ENCODE results near the gene PPIG. TPM values are rescaled to one million over a fixed set of nuclear protein-coding genes. Genes with fewer than 3 reads are reported as not detected.

Gene PPIG
- total and polyA plus RNA-seq, 4 donors: 15.2 to 49.3 (median 24.2) TPM

DNA sequence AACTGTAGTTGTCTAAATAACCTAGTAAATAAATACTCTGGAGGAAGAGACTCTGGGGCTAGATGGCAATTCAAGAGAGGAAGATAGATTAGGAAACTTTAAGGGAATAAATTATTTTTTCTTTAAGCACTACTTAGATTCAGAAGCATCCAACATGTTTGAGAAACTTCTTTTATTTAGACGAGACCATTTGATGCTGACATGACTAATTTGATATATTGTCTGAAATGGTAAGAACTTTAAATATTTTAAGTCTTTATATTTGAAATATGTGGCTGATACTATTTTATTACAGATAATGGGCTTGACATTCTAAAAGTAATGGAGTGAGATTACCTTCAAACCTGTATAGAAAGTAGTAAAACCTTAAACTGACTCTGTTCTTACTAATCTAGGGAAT lies 36.4 kb downstream of the PPIG start (continued):
- TF ChIP-seq, protein P1, sequence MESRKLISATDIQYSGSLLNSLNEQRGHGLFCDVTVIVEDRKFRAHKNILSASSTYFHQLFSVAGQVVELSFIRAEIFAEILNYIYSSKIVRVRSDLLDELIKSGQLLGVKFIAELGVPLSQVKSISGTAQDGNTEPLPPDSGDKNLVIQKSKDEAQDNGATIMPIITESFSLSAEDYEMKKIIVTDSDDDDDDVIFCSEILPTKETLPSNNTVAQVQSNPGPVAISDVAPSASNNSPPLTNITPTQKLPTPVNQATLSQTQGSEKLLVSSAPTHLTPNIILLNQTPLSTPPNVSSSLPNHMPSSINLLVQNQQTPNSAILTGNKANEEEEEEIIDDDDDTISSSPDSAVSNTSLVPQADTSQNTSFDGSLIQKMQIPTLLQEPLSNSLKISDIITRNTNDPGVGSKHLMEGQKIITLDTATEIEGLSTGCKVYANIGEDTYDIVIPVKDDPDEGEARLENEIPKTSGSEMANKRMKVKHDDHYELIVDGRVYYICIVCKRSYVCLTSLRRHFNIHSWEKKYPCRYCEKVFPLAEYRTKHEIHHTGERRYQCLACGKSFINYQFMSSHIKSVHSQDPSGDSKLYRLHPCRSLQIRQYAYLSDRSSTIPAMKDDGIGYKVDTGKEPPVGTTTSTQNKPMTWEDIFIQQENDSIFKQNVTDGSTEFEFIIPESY (IDR thresholded peaks at IDR 0.05): no peak
- no peak for TF ChIP-seq NR2F2 (IDR thresholded peaks at IDR 0.05)
- no peak for TF ChIP-seq JUND (IDR thresholded peaks at IDR 0.05)
- TF ChIP-seq YY1 (IDR thresholded peaks at IDR 0.05): no peak
- TF ChIP-seq ATF3 (IDR thresholded peaks at IDR 0.05): no peak
- no peak for TF ChIP-seq EGR1 (IDR thresholded peaks at IDR 0.05; ENCODE audit: low read depth in 2 of 2)
- TF ChIP-seq SP1 (IDR thresholded peaks at IDR 0.05): no peak
- TF ChIP-seq, protein P2, sequence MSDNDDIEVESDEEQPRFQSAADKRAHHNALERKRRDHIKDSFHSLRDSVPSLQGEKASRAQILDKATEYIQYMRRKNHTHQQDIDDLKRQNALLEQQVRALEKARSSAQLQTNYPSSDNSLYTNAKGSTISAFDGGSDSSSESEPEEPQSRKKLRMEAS (IDR thresholded peaks at IDR 0.05): no peak

DNA sequence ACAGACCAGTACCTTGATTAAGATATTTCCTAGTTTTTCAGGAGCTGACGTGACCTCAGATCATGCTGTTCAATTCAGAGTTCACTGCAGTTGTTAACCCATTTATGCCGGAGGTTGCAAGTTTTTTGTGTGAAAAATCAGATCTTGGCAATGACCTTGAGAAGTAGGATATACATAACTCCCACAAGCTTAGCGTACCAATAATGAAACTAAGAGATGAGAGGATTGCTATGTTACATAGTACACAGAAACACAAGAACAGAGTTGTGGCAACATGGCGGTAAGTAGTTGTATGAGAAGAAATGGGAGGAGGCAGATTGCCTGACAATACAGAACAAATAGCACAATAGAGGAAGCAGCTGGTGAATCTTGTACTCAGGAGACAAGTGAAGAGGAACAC lies 39.1 kb downstream of the PPIG start:
- Histone ChIP-seq H3K27ac (ENCODE audit: low read depth in 1 of 2, low read length in 2 of 2) (no peak overlapping the region), H3K27me3 (ENCODE audit: control insufficient read depth in 4 of 4, insufficient read depth in 4 of 4, low read length in 3 of 4) (no peaks in the 10 kb centered on the region), H3K9me3 (ENCODE audit: control insufficient read depth in 4 of 4, low read length in 3 of 4) (no peaks in the 10 kb centered on the region), H3K36me3 (ENCODE audit: control insufficient read depth in 4 of 4, insufficient read depth in 3 of 4, low read depth in 1 of 4, low read length in 3 of 4) (peaks cover 2 to 33% (median 15%) of the 10 kb centered on the region in 4 donors), H3K4me3 (ENCODE audit: low read depth in 1 of 3, low read length in 3 of 3) (no peak overlapping the region), H3K4me1 (ENCODE audit: control insufficient read depth in 4 of 4, insufficient read depth in 4 of 4, low read length in 3 of 4) (no peaks in the 10 kb centered on the region), H3K9ac (ENCODE audit: low read depth in 1 of 2, low read length in 2 of 2) (no peak overlapping the region)
- TF ChIP-seq, protein P3, sequence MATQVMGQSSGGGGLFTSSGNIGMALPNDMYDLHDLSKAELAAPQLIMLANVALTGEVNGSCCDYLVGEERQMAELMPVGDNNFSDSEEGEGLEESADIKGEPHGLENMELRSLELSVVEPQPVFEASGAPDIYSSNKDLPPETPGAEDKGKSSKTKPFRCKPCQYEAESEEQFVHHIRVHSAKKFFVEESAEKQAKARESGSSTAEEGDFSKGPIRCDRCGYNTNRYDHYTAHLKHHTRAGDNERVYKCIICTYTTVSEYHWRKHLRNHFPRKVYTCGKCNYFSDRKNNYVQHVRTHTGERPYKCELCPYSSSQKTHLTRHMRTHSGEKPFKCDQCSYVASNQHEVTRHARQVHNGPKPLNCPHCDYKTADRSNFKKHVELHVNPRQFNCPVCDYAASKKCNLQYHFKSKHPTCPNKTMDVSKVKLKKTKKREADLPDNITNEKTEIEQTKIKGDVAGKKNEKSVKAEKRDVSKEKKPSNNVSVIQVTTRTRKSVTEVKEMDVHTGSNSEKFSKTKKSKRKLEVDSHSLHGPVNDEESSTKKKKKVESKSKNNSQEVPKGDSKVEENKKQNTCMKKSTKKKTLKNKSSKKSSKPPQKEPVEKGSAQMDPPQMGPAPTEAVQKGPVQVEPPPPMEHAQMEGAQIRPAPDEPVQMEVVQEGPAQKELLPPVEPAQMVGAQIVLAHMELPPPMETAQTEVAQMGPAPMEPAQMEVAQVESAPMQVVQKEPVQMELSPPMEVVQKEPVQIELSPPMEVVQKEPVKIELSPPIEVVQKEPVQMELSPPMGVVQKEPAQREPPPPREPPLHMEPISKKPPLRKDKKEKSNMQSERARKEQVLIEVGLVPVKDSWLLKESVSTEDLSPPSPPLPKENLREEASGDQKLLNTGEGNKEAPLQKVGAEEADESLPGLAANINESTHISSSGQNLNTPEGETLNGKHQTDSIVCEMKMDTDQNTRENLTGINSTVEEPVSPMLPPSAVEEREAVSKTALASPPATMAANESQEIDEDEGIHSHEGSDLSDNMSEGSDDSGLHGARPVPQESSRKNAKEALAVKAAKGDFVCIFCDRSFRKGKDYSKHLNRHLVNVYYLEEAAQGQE (IDR thresholded peaks at IDR 0.05): no peak
- TF ChIP-seq SP1 (IDR thresholded peaks at IDR 0.05) (no peak), HNF4A (conservative IDR thresholded peaks at IDR 0.05) (no peak), RXRA (IDR thresholded peaks at IDR 0.05) (no peak), NR2F2 (IDR thresholded peaks at IDR 0.05) (no peak), EGR1 (IDR thresholded peaks at IDR 0.05; ENCODE audit: low read depth in 2 of 2) (no peak), TAF1 (conservative IDR thresholded peaks at IDR 0.05) (no peak), YY1 (IDR thresholded peaks at IDR 0.05) (no peak)
- TF ChIP-seq, protein P2 (IDR thresholded peaks at IDR 0.05): no peak
- TF ChIP-seq, protein P4, sequence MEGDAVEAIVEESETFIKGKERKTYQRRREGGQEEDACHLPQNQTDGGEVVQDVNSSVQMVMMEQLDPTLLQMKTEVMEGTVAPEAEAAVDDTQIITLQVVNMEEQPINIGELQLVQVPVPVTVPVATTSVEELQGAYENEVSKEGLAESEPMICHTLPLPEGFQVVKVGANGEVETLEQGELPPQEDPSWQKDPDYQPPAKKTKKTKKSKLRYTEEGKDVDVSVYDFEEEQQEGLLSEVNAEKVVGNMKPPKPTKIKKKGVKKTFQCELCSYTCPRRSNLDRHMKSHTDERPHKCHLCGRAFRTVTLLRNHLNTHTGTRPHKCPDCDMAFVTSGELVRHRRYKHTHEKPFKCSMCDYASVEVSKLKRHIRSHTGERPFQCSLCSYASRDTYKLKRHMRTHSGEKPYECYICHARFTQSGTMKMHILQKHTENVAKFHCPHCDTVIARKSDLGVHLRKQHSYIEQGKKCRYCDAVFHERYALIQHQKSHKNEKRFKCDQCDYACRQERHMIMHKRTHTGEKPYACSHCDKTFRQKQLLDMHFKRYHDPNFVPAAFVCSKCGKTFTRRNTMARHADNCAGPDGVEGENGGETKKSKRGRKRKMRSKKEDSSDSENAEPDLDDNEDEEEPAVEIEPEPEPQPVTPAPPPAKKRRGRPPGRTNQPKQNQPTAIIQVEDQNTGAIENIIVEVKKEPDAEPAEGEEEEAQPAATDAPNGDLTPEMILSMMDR (IDR thresholded peaks at IDR 0.05; ENCODE audit: low read depth, low read length, missing input control): no peak
- 92% methylated on average over 4 of the region's 4 CpGs for WGBS
- DNase-seq (ENCODE audit: low spot score): no peak
